Limb (tissue), 2 donors: ENCODE results near the gene CALR3.
"Not testable (repeated sequence)": the region's sequence is repeated elsewhere in the genome, so short reads cannot be mapped to it uniquely, and the experiment has no call there.

Experiments used
- DNase-seq, 2 donors: peaks; one replicate each; pipeline ENCODE4 v3.0.0-alpha.2; 2016; ENCODE audit errors: extremely low spot score in 2 of 2

CALR3 gene, protein sequence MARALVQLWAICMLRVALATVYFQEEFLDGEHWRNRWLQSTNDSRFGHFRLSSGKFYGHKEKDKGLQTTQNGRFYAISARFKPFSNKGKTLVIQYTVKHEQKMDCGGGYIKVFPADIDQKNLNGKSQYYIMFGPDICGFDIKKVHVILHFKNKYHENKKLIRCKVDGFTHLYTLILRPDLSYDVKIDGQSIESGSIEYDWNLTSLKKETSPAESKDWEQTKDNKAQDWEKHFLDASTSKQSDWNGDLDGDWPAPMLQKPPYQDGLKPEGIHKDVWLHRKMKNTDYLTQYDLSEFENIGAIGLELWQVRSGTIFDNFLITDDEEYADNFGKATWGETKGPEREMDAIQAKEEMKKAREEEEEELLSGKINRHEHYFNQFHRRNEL

GRCh38 chr19:16495982-16496612 is at the start of gene CALR3, which contains the start of gene C19orf44:
Gene CALR3 (minus strand): TSS chr19:16496167. CDS start chr19:16496129, 38 bp downstream.
Gene C19orf44 (plus strand): TSS chr19:16496394. CDS start chr19:16500793, 4,399 bp downstream.
- peak; percentile 98 to 99 for DNase-seq

DNA sequence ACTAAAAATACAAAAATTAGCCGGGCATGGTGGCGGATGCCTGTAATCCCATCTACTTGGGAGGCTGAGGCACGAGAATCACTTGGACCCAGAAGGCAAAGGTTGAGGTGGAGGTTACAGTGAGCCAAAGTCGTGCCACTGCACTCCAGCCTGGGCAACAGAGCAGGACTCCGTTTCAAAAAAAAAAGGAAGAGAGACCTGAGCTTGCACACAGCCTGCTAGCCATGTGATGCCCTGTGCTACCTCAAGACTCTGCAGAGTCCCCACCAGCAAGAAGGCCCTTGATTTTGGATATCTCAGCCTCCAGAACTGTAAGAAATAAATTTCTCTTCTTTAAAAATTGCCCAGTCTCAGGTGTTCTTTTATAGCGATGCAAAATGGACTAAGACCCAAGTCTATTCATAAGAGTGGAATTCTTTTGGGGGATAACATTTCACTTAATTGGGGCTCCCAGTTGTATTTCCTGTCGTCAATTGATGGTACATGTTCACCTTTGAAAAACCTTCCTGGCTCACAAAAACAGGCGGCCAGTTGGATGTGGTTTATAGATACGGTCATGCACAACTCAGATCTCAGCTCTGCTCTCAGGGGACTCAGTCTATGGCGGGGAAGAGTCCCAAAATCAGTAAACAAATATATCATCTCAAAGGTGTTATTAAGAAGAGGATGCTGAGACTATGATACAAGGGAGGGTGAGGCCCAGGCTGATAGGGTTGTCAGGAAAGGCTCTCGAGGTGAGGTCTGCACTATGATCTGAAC is 48.7 kb upstream of the CALR3 start:
- no peak for DNase-seq

GRCh38 chr19:16543734-16544133 is 47.8 kb upstream of the CALR3 start:
- DNase-seq: not testable (repeated sequence)

DNA sequence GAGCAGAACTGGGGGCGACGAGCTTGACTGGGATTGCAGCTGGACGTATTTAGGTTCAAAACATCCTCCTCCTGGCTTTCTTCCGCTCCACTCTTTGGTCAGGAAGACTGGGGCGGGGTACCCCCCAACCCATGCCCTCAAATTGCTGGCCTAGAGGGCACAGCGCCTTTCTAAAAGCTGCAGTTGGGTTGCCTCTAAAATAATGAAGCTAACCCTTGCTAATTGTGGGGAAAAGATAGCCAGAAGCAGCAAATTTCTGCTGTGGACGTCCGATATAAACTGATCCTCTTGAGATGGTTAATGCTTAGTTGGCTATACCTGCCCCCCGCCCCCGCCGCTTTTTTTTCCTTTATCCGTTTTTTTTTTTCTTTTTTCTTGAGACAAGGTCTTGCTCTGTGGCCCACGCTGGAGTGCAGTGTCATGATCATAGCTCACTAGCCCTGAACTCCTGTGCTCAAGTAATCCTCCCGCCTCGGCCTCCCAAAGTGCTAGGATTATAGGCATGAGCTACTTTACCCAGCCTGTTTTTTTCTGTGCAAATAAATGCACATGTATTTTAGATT is 47.0 kb upstream of the CALR3 start:
- no peak for DNase-seq

DNA sequence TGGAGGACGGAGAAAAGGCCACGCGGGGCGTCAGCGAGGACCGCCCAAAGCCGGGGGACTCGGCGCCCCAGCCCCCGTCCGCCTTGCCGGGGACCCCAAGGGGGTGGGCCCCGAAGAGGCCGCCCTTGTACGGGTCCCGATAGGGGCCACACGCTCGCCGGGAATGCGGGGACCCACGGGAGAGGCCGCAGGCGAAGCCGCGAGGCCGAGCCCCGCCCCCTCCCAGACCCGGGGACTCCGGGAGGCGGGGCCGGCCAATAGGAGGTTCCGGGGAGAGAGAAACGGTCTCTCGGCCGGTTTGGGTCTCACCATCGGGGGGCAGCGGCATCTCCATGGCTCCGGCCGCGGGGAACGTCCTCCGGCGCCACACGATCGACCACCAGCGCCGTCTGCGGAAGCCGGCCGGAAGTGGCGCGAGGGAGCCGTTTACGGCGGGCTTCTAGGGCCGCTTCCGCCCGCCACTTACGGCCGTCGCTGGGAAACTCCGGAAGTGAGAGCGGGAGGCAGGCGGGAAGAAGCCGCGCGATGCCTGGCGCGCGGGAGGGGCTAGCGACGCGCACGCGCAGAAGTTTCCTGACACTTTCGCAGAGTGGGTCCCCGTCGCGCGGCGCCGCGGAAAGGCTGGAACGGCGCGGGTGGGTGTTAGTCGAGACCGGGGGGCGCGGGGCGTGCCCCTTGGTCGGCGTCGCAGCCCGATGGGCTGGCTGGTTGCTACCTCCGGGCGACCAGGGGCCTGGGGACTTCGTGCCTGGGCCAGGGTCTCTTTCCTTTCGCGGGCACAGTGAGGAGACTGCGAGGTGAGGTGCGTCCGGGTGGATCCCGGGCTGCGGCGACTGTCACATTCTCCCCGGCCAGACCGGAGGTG is 46.3 kb upstream of the CALR3 start, which contains the start of gene CHERP:
CHERP (minus strand) TSS at position 393 of the 865 bp plus-strand sequence; CDS start at position 334, 59 bp downstream.
- peak; percentile 95 to 98 for DNase-seq

GRCh38 chr19:16541526-16542044 is 45.6 kb upstream of the CALR3 start:
- DNase-seq: no peak

- DNase-seq: no peak
Measured at GRCh38 chr19:16540948-16541347, 45.0 kb upstream of the CALR3 start.

DNA sequence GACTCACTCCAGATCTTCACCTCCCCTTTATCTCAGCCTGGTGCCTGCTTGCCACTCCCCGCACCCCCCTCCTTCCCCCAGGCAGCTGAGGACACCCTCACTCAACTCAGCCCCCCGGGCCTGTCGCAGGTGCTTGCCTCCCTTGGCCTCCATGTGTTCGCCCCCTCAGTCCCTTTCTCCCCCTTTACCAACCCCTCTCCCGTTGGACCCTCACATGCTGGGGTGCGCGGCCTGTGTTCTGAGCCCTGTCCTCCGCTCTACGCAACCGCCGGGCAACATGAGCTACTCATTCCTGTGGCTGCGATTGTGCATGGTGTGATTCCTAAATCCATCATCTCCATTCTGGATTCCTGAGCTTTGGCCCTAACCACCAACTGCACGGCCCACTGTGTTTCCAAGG is 41.1 kb upstream of the CALR3 start:
- no peak for DNase-seq

DNA sequence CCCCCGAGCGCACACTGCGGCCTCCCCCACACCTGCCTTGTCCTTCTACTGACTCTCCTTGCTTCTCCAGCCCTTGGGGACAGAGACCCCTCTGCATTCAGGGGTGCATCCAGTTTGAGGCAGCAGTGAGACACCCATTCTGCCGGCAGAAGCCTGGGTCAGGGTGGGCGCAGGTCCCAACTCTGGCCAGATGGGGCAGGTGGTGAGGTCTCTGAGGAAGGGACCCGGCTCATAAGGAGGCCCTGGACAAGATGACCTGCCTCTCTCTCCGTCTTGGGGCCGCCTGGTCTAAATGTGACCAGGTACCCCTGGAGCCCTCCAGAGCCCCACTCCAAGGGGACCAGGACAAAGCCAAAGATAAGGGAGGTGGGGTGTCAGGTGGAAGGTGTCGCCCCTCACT is 40.2 kb upstream of the CALR3 start:
- no peak for DNase-seq

- DNase-seq: no peak
Measured at GRCh38 chr19:16535381-16535780, 39.4 kb upstream of the CALR3 start.

GRCh38 chr19:16532440-16533234 is 36.7 kb upstream of the CALR3 start:
- no peak for DNase-seq

DNA sequence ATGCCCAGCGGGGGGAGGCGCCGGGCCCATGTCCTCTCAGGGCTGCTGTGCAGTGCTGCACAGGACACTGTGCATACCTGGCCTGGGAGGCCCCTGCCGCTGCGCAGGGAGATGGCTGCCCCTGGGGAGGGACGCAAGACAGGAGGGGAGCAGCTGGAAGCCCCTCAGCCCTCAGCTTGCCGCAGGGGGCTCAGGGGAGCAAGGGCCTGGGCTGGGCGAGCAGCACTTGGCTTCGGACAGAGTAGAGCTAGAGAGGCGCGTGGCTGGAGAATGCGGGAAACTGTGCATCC is 35.4 kb upstream of the CALR3 start:
- DNase-seq: no peak

- no peak for DNase-seq
Measured at GRCh38 chr19:16530540-16531379, 34.8 kb upstream of the CALR3 start.

DNA sequence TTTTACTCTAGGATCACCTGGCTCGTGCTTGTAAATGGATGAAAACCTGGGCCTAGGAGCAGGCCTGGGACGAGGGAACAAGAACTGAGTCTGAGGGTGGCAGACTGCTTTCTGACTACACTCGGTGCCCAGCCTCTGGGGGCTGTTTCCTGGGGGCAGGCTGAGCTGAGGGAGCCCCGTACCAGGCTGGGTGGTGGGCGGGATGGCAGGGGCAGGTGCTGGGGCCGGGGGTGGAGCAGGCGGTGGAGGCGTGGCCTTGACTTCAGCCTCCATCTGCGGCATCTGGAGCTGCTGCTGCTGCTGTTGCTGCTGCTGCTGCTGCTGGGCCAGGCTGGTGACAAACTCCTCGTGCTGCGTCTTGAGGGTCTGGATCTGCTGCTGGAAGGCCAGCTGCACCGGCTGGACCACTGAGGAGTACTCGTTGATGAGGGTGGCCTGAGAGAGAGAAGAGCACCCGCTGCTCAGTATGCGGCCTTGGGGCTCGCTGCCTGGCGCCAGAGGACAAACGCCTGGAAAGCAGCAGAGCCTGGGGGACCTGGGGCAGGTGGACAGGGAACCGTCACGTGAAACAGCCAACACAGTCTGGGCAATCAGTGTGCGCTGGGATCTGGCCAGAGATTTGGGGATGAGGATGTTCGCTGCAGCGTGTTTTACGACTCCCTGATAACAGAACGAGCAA is 33.6 kb upstream of the CALR3 start:
- DNase-seq: no peak

- DNase-seq: no peak
Measured at GRCh38 chr19:16527971-16528521, 32.1 kb upstream of the CALR3 start.

DNA sequence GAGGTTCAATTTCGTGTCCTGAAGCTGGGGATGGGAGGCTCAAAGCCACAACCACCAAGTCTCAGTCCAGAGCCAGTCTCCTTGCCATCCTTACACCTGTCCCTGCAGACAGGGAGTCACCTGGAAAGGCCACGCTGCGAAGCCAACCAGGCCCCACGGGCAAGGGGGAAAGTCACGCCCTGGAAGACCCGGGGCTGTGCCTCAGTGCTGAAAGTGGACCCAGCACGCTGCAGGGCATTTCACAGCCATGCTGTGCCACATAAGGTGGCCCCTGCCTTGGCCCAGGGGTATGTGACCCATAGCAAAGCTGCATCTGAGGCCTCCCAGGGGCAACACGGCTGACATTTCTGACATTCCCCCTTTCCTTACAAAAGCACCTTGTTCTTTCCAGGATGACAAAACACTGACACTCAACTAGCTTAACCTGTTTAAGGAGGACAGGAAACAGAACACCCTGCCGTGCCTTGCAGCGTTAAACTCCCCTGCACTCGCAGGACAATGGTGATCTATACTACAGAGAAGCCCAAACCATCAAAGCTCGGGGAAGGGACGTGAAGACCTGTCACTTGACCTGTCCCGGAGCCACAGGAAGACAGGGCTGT is 31.5 kb upstream of the CALR3 start:
- no peak for DNase-seq

DNA sequence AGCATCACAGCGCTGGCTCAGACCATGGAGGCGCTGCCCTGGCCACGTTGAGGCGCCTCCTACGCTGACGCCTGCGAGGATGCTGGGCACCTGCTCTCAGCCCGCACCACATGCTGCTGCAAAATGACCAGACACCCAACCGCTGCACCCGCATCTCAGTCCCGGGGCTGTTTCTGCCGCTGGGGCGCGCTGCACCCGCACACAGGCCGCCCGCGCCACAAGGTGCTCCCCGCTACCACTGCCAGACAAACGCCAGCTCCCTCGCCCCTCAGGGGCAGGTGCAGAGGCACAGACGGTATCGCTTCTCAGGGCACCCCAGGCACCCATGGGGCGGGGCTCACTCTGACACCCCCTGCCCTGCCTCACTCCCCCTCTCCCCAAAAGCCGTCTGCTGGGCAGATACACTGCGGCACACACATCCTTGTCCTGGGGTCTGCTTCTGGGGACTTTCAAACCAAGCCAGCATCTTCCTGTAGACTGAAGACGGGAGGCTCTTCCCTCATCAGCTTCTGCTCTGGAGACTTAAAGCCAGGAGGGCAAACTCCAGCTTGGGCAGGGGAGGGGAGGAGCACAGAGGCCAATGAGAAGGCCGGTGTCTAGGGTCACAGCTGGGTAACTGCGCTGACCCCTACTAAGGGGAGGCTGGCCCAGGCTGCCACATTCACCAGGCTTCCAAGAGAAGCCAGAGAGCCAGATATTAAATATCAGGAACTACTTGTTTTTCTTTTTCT is 29.9 kb upstream of the CALR3 start:
- no peak for DNase-seq
